Bronchial smooth muscle cell (primary cell): ENCODE results near the gene LIPH. TPM values are rescaled to one million over a fixed set of nuclear protein-coding genes. Genes with fewer than 3 reads are reported as not detected.

Experiments used
- total RNA-seq: library from RNA; depleted of rRNA; stranded (reverse); fragments of >200 nt; gene quantifications from 2 replicates; pipeline ENCODE4 v1.2.1, GENCODE V29; 2014

Gene LIPH
- under 0.01 TPM in 1 of 2 replicates, not detected in the other for total RNA-seq

GRCh38 chr3:185552358-185552877, at the start of gene LIPH:
TSS of gene LIPH (minus strand) at chr3:185552588. CDS start at chr3:185552471, 117 bp downstream.

GRCh38 chr3:185585859-185586685, 33.7 kb upstream of the LIPH start, which contains the start of gene SENP2:
TSS of gene SENP2 (plus strand) at chr3:185586295. CDS start at chr3:185586414, 119 bp downstream.

GRCh38 chr3:185498503-185499396, 53.6 kb downstream of the LIPH start, which contains the start of gene TMEM41A:
TSS of gene TMEM41A (minus strand) at chr3:185499035. CDS start at chr3:185498961, 74 bp downstream.

Other genes with a start within 250 kb of the LIPH start
- 6.8 and 12.1 TPM in 2 replicates for gene MAP3K13, start 189.5 kb downstream of the LIPH start, total RNA-seq
- 5.5 and 6.0 TPM in 2 replicates for gene TMEM41A, start 53.6 kb downstream of the LIPH start, total RNA-seq
- 30.4 and 51.8 TPM in 2 replicates for gene SENP2, start 33.7 kb upstream of the LIPH start, total RNA-seq